Measurements from ENCODE around the gene COA1.

DNA sequence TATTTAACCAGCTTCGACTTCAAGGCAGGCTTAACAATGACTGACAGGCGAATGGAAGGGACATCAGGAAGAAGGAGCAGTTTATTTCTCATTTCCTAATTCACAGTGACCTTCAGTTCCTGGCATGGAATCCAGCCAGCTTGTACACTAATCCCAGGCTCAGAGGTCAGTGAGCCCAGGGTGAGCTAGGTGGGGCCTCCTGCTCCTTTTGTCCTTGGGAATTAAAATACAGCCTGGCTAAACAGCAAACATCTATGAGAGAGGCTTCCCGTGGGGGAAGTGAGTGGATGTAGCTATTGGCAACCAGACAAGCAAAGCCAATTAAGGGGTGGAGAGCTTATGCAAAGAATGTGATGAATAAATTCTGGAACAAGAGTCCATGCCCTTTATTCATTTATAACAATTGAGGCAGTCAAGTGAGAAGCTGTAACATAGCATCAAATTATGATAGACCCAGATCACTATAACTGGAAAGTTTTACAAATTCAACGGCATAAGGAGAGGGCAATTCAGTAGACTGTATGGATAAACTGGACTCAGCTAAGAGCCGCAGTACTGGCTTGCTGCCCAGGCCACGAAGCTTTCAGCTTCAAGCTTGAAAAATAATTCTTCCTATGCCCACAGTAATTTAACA lies 89.3 kb downstream of the COA1 start:
- TF ChIP-seq, protein P1, sequence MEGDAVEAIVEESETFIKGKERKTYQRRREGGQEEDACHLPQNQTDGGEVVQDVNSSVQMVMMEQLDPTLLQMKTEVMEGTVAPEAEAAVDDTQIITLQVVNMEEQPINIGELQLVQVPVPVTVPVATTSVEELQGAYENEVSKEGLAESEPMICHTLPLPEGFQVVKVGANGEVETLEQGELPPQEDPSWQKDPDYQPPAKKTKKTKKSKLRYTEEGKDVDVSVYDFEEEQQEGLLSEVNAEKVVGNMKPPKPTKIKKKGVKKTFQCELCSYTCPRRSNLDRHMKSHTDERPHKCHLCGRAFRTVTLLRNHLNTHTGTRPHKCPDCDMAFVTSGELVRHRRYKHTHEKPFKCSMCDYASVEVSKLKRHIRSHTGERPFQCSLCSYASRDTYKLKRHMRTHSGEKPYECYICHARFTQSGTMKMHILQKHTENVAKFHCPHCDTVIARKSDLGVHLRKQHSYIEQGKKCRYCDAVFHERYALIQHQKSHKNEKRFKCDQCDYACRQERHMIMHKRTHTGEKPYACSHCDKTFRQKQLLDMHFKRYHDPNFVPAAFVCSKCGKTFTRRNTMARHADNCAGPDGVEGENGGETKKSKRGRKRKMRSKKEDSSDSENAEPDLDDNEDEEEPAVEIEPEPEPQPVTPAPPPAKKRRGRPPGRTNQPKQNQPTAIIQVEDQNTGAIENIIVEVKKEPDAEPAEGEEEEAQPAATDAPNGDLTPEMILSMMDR (IDR thresholded peaks at IDR 0.05) = no peak
- no peak for TF ChIP-seq POLR2A (IDR thresholded peaks at IDR 0.05)

Measured in lower leg skin (tissue), 3 donors.